Measurements from ENCODE around the gene RAPGEF2. TPM values are rescaled to one million over a fixed set of nuclear protein-coding genes. Genes with fewer than 3 reads are reported as not detected.
A peak's percentile ranks its signal among the peaks of the same experiment; 100 is the strongest.
"Not testable (repeated sequence)": the region's sequence is repeated elsewhere in the genome, so short reads cannot be mapped to it uniquely, and the experiment has no call there.

Gene RAPGEF2
- total and polyA plus RNA-seq, 4 donors = 9.4 to 51.3 (median 31.9) TPM

GRCh38 chr4:159105761-159106243, 2.9 kb downstream of the RAPGEF2 start:
- intact Hi-C loops (cut with DNase I) = loop anchor here (10.0 kb wide), 2 partner anchors 69 to 231 kb away; no protein-coding TSS in a partner anchor
- Histone ChIP-seq H3K4me1 (ENCODE audit: control insufficient read depth in 1 of 2, insufficient read depth in 2 of 2, low read length in 2 of 2) (peaks cover 0 to 4% of the 10 kb centered on the region in 2 donors), H3K9me3 (ENCODE audit: control insufficient read depth, low read length) (no peaks in the 10 kb centered on the region), H3K27ac (ENCODE audit: low read depth in 1 of 2, low read length in 2 of 2) (no peak overlapping the region), H3K4me3 (ENCODE audit: low read length in 2 of 2) (peak overlapping the region; percentile 99 to 100), H3K27me3 (ENCODE audit: control insufficient read depth in 1 of 2, insufficient read depth in 2 of 2, low read length in 1 of 2) (no peaks in the 10 kb centered on the region), H3K36me3 (ENCODE audit: control insufficient read depth in 1 of 2, insufficient read depth in 2 of 2, low read length in 1 of 2) (no peaks in the 10 kb centered on the region)
- ATAC-seq (ENCODE audit: low FRiP score) (no peak), DNase-seq (no peak)
- WGBS, 2 donors = 0 to 4% methylated on average over 4 of the region's 4 CpGs

- ATAC-seq (ENCODE audit: low FRiP score) = no peak
- no peak overlapping the region for H3K27ac ChIP-seq (ENCODE audit: low read depth in 1 of 2, low read length in 2 of 2)
- peaks cover 0 to 4% of the 10 kb centered on the region in 2 donors for H3K4me1 ChIP-seq (ENCODE audit: control insufficient read depth in 1 of 2, insufficient read depth in 2 of 2, low read length in 2 of 2)
- intact Hi-C loops (cut with DNase I) = loop anchor here (10.0 kb wide), 2 partner anchors 68 to 232 kb away; no protein-coding TSS in a partner anchor
- 22 to 28% methylated on average over 4 of the region's 4 CpGs for WGBS, 2 donors
- H3K9me3 ChIP-seq (ENCODE audit: control insufficient read depth, low read length) = no peaks in the 10 kb centered on the region
- H3K4me3 ChIP-seq (ENCODE audit: low read length in 2 of 2) = peak overlapping the region; percentile 9 to 64
- H3K36me3 ChIP-seq (ENCODE audit: control insufficient read depth in 1 of 2, insufficient read depth in 2 of 2, low read length in 1 of 2) = no peaks in the 10 kb centered on the region
- no peaks in the 10 kb centered on the region for H3K27me3 ChIP-seq (ENCODE audit: control insufficient read depth in 1 of 2, insufficient read depth in 2 of 2, low read length in 1 of 2)
- no peak for DNase-seq
Observed at GRCh38 chr4:159106636-159107035, 3.8 kb downstream of the RAPGEF2 start.

DNA sequence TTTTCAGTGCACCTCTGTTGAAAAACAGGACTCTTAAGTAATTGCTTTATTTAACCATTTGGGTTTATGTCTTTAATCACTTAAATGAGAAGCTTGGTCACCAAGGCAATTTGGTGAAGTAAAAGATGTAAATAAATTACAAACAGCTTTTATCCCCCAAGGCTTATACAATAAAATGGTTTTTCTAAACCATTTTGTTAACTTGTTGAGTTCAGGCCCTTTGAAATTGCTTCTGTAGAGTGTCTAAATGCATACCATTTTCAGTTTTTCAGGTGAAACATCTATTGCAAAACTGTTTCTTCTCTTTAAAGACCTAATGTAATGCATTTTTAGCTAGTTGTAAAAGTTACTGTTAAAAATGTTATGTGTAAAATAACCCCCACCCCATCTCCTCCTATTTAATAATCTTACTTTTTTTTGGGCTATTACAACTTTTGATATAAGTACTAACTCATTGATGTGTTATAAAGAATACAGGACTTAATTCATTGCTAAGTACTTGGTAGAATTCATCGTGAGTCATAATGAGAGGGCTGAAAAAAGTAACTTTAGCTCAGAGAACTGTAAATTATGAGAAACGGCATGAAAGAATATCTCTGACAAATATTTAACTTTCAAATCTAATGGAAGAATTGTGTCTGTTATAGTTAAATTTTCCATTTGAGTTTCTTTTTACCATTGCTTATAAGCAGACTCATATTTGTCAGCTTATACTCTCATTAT, 4.5 kb downstream of the RAPGEF2 start:
- no peaks in the 10 kb centered on the region for H3K9me3 ChIP-seq (ENCODE audit: control insufficient read depth, low read length)
- H3K4me1 ChIP-seq (ENCODE audit: control insufficient read depth in 1 of 2, insufficient read depth in 2 of 2, low read length in 2 of 2) = peaks cover 0 to 4% of the 10 kb centered on the region in 2 donors
- H3K4me3 ChIP-seq (ENCODE audit: low read length in 2 of 2) = no peak overlapping the region
- no peak overlapping the region for H3K27ac ChIP-seq (ENCODE audit: low read depth in 1 of 2, low read length in 2 of 2)
- WGBS, 2 donors = 4 to 8% methylated on average over 2 of the region's 2 CpGs
- H3K27me3 ChIP-seq (ENCODE audit: control insufficient read depth in 1 of 2, insufficient read depth in 2 of 2, low read length in 1 of 2) = no peaks in the 10 kb centered on the region
- no peaks in the 10 kb centered on the region for H3K36me3 ChIP-seq (ENCODE audit: control insufficient read depth in 1 of 2, insufficient read depth in 2 of 2, low read length in 1 of 2)
- no peak for DNase-seq
- intact Hi-C loops (cut with DNase I) = loop anchor here (10.0 kb wide), 2 partner anchors 67 to 233 kb away; no protein-coding TSS in a partner anchor
- ATAC-seq (ENCODE audit: low FRiP score) = no peak

- 37 to 45% methylated on average over 3 of the region's 3 CpGs for WGBS, 2 donors
- H3K4me3 ChIP-seq (ENCODE audit: low read length in 2 of 2) = no peak overlapping the region
- H3K27me3 ChIP-seq (ENCODE audit: control insufficient read depth in 1 of 2, insufficient read depth in 2 of 2, low read length in 1 of 2) = no peaks in the 10 kb centered on the region
- H3K36me3 ChIP-seq (ENCODE audit: control insufficient read depth in 1 of 2, insufficient read depth in 2 of 2, low read length in 1 of 2) = no peaks in the 10 kb centered on the region
- no peak overlapping the region for H3K27ac ChIP-seq (ENCODE audit: low read depth in 1 of 2, low read length in 2 of 2)
- H3K4me1 ChIP-seq (ENCODE audit: control insufficient read depth in 1 of 2, insufficient read depth in 2 of 2, low read length in 2 of 2) = peaks cover 0 to 4% of the 10 kb centered on the region in 2 donors
- no peaks in the 10 kb centered on the region for H3K9me3 ChIP-seq (ENCODE audit: control insufficient read depth, low read length)
- ATAC-seq (ENCODE audit: low FRiP score) (no peak), DNase-seq (no peak)
- intact Hi-C loops (cut with DNase I) = loop anchor here (10.0 kb wide), 2 partner anchors 67 to 233 kb away; no protein-coding TSS in a partner anchor
Observed at GRCh38 chr4:159108124-159108523, 5.2 kb downstream of the RAPGEF2 start.

GRCh38 chr4:159110961-159111360, 8.1 kb downstream of the RAPGEF2 start:
- H3K27me3 ChIP-seq (ENCODE audit: control insufficient read depth in 1 of 2, insufficient read depth in 2 of 2, low read length in 1 of 2) = no peaks in the 10 kb centered on the region
- intact Hi-C loops (cut with DNase I) = no loop called here
- DNase-seq (no peak), ATAC-seq (ENCODE audit: low FRiP score) (no peak)
- no peak overlapping the region for H3K4me3 ChIP-seq (ENCODE audit: low read length in 2 of 2)
- 91 to 92% methylated on average over 5 of the region's 5 CpGs for WGBS, 2 donors
- H3K4me1 ChIP-seq (ENCODE audit: control insufficient read depth in 1 of 2, insufficient read depth in 2 of 2, low read length in 2 of 2) = peaks cover 0 to 4% of the 10 kb centered on the region in 2 donors
- no peak overlapping the region for H3K27ac ChIP-seq (ENCODE audit: low read depth in 1 of 2, low read length in 2 of 2)
- H3K9me3 ChIP-seq (ENCODE audit: control insufficient read depth, low read length) = no peaks in the 10 kb centered on the region
- no peaks in the 10 kb centered on the region for H3K36me3 ChIP-seq (ENCODE audit: control insufficient read depth in 1 of 2, insufficient read depth in 2 of 2, low read length in 1 of 2)

- intact Hi-C loops (cut with DNase I) = no loop called here
- DNase-seq = no peak
- Histone ChIP-seq H3K9me3 (ENCODE audit: control insufficient read depth, low read length) (no peaks in the 10 kb centered on the region), H3K27ac (ENCODE audit: low read depth in 1 of 2, low read length in 2 of 2) (no peak overlapping the region), H3K27me3 (ENCODE audit: control insufficient read depth in 1 of 2, insufficient read depth in 2 of 2, low read length in 1 of 2) (no peaks in the 10 kb centered on the region), H3K4me1 (ENCODE audit: control insufficient read depth in 1 of 2, insufficient read depth in 2 of 2, low read length in 2 of 2) (peaks cover 0 to 4% of the 10 kb centered on the region in 2 donors), H3K36me3 (ENCODE audit: control insufficient read depth in 1 of 2, insufficient read depth in 2 of 2, low read length in 1 of 2) (no peaks in the 10 kb centered on the region), H3K4me3 (ENCODE audit: low read length in 2 of 2) (no peak overlapping the region)
- ATAC-seq (ENCODE audit: low FRiP score) = no peak
- 75 to 83% methylated on average over 4 of the region's 4 CpGs for WGBS, 2 donors
Observed at GRCh38 chr4:159111416-159111815, 8.5 kb downstream of the RAPGEF2 start.

- H3K4me3 ChIP-seq (ENCODE audit: low read length in 2 of 2); intact Hi-C loops (cut with DNase I); H3K36me3 ChIP-seq (ENCODE audit: control insufficient read depth in 1 of 2, insufficient read depth in 2 of 2, low read length in 1 of 2); ATAC-seq (ENCODE audit: low FRiP score); H3K9me3 ChIP-seq (ENCODE audit: control insufficient read depth, low read length); H3K27ac ChIP-seq (ENCODE audit: low read depth in 1 of 2, low read length in 2 of 2); DNase-seq; H3K27me3 ChIP-seq (ENCODE audit: control insufficient read depth in 1 of 2, insufficient read depth in 2 of 2, low read length in 1 of 2); H3K4me1 ChIP-seq (ENCODE audit: control insufficient read depth in 1 of 2, insufficient read depth in 2 of 2, low read length in 2 of 2): not testable (repeated sequence)
- 97 to 98% methylated on average over 7 of the region's 7 CpGs for WGBS, 2 donors
Observed at GRCh38 chr4:159113366-159113765, 10.5 kb downstream of the RAPGEF2 start.

GRCh38 chr4:159116098-159116497, 13.2 kb downstream of the RAPGEF2 start:
- ATAC-seq (ENCODE audit: low FRiP score); H3K36me3 ChIP-seq (ENCODE audit: control insufficient read depth in 1 of 2, insufficient read depth in 2 of 2, low read length in 1 of 2); H3K4me1 ChIP-seq (ENCODE audit: control insufficient read depth in 1 of 2, insufficient read depth in 2 of 2, low read length in 2 of 2); H3K27me3 ChIP-seq (ENCODE audit: control insufficient read depth in 1 of 2, insufficient read depth in 2 of 2, low read length in 1 of 2); intact Hi-C loops (cut with DNase I); H3K27ac ChIP-seq (ENCODE audit: low read depth in 1 of 2, low read length in 2 of 2); H3K9me3 ChIP-seq (ENCODE audit: control insufficient read depth, low read length); H3K4me3 ChIP-seq (ENCODE audit: low read length in 2 of 2); DNase-seq: not testable (repeated sequence)
- 93 to 98% methylated on average over 2 of the region's 2 CpGs for WGBS, 2 donors

GRCh38 chr4:159116693-159117092, 13.8 kb downstream of the RAPGEF2 start:
- not testable (repeated sequence) for H3K27ac ChIP-seq (ENCODE audit: low read depth in 1 of 2, low read length in 2 of 2); H3K4me3 ChIP-seq (ENCODE audit: low read length in 2 of 2)

More at GRCh38 chr4:159116693-159117092, 13.8 kb downstream of the RAPGEF2 start:
- DNase-seq; H3K36me3 ChIP-seq (ENCODE audit: control insufficient read depth in 1 of 2, insufficient read depth in 2 of 2, low read length in 1 of 2); intact Hi-C loops (cut with DNase I); H3K9me3 ChIP-seq (ENCODE audit: control insufficient read depth, low read length); H3K27me3 ChIP-seq (ENCODE audit: control insufficient read depth in 1 of 2, insufficient read depth in 2 of 2, low read length in 1 of 2); H3K4me1 ChIP-seq (ENCODE audit: control insufficient read depth in 1 of 2, insufficient read depth in 2 of 2, low read length in 2 of 2); ATAC-seq (ENCODE audit: low FRiP score): not testable (repeated sequence)
